ENCODE measurements around the gene EPHB1.

The EPHB1 gene

DNA sequence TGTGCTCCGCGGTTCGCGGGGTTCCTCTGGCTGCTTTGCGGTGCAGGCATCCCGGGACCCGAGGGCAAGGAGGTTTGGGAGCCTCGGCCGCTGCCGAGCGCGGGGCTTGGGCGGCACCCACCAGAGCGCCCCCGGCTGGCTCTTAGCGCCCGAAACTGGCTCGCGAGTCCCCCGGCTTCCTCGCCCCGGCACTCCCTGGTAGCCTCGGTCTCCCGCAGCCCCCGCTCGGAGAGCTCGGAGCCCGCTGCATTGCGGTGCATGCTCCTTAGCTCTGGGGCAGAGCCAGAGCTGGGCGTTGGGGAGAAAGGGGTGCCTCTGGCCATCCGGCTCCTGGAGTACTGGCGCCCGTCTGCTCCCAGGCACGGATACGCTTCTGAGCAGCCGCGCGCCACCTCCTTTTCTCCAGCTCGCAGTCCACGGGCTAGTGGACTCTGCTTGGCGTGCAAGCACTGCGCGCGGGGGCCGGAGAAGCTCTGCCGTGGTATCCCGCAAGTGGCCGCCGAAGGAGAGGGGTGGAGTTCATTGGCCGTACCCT is 753 bp downstream of the EPHB1 start:
- H3K27ac ChIP-seq = no peak overlapping the region
- TF ChIP-seq ZFX (IDR thresholded peaks at IDR 0.05) = no peak
- TF ChIP-seq, protein P1, sequence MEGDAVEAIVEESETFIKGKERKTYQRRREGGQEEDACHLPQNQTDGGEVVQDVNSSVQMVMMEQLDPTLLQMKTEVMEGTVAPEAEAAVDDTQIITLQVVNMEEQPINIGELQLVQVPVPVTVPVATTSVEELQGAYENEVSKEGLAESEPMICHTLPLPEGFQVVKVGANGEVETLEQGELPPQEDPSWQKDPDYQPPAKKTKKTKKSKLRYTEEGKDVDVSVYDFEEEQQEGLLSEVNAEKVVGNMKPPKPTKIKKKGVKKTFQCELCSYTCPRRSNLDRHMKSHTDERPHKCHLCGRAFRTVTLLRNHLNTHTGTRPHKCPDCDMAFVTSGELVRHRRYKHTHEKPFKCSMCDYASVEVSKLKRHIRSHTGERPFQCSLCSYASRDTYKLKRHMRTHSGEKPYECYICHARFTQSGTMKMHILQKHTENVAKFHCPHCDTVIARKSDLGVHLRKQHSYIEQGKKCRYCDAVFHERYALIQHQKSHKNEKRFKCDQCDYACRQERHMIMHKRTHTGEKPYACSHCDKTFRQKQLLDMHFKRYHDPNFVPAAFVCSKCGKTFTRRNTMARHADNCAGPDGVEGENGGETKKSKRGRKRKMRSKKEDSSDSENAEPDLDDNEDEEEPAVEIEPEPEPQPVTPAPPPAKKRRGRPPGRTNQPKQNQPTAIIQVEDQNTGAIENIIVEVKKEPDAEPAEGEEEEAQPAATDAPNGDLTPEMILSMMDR (conservative IDR thresholded peaks at IDR 0.05) = no peak

DNA sequence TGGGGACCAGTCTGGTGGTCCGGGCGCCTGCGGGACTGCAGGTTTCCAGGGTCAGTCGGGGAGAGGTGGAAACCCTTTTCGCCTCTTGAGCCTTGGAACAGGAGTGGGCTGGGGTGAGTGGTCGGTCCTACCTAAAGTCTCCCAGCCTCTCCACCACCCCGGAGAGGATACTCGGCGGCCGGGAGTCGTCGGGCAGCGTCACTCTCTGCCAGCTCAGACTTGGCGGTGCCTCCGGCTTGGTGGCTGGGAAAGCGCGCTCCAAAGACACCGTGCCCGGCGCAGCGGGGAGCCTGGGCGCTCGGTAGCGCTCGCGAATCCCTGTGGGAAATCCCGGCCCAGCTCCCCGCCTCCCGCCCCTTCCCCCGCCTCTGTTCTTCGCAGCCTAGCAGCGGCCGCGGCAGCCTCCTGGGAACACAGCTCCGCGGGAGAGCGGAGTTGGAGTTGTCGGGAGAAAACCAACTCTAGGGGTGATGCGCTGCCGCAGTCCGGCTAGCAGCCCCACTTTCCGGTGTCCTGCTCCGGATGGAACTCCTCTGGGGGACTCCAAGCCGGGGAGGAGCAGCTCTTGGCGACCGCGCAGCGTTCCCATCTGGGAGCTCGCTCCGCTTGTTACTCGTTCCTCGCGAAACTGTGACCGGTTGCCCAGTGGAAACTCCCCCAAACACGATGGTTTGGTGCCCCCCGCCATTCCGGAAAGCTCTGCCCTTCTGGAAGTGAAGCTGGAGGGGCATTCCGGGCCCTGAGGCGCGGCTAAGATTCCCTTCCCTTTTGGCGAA is 1.4 kb downstream of the EPHB1 start:
- TF ChIP-seq, protein P1 (conservative IDR thresholded peaks at IDR 0.05) = no peak
- no peak for TF ChIP-seq ZFX (IDR thresholded peaks at IDR 0.05)

DNA sequence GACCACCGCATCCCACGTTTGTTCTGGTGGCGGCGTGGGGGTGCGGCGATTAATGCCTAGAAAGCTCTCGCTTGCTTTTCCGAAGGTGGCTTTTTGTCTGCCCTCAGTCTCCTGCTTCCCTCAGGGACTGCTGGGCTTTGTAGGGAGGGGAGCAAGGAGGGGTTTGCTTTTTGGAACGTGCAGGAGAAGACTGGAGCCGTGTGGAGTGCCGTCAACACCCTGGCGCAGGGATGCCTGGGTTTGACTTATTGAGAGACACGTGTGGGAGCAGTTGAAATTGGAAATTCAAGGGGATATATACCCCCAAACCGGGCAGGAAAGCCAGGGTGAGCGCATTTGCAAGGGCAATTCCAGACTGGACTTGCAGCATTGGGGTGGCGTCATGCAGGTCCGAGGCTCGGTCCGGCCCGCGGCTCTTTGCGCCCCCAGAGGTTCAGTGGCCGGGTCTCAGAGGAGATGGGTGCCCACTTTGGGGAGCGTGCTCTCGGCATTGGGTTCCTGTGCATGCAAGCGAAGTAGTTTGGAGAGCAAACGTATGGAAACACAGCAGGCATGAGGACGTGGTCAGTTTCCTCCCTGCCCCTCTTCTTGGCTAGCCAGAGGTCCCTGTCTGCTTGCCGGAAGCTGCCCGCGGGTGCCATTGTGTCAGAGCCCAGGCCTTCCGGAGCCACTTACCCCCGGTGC is 2.1 kb downstream of the EPHB1 start:
- TF ChIP-seq, protein P1 (conservative IDR thresholded peaks at IDR 0.05) = no peak
- no peak for TF ChIP-seq ZFX (IDR thresholded peaks at IDR 0.05)
- no peak overlapping the region for H3K27ac ChIP-seq

More for the DNA sequence above, 1.4 kb downstream of the EPHB1 start:
- no peak overlapping the region for H3K27ac ChIP-seq

DNA sequence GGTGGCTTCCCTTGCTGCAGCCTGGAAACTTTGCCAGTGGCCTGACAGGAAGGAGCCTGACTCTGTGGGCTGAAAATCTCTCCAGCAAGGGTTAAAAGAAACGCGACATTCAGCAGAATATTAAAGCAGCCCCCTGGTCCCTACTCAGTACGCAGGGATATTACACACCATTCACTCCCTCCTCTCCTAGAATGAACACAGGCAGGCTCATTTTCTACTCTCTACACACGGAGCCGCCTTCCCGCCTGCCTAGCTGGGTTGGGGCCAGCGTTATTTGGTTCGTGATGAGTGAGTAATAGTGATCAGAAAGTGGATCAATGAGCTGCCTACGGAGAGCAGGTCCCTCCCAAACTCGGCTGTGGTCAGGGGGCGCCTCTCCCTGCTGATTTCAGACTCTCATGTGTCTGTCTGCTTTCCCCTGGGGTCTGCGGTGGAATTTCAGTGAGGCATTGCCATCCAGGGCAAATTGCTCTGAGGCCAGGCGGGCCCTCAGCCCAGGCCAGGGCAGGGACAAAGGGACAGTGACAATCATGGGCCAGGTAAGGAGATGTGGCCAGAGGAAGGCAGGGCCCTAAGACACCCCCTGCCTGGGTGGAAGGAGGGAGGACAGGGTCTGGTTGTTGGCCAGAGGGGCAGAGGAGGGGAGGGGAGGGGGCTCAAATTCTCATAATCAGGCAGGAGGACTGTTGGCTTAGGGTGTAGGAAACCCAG is 2.8 kb downstream of the EPHB1 start:
- TF ChIP-seq, protein P1 (conservative IDR thresholded peaks at IDR 0.05) = no peak
- TF ChIP-seq ZFX (IDR thresholded peaks at IDR 0.05) = no peak
- no peak overlapping the region for H3K27ac ChIP-seq

DNA sequence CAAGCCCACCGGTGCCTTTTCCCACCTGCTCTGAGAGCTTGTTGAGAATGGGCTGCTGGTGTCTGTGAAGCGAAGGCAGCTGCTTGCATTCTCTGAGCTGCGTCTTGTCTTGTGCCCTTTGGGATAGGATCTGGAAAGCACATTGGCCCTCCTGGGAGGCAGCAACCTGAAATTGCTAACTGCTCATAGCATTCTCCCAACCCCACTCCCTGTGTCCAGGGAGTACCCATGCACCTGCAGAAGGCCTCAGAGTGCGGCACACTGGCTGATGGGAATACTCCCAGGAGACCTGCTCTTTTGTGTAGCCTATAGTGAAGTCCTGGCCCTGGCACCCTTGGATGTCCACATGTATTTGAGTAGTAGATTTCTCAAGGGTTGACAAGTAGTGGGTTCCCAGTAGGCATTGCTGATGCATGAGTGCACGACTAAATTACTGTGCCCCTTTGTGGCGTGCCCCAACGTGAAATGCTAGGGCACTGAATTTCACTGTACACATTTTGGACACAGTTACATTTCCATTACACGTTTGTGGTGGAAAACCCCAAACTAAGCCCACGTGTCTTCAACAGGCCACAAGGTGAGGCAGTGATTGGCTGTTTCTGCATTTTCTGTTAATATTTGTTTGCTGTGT is 3.7 kb downstream of the EPHB1 start:
- H3K27ac ChIP-seq = no peak overlapping the region
- no peak for TF ChIP-seq ZFX (IDR thresholded peaks at IDR 0.05)
- TF ChIP-seq, protein P1 (conservative IDR thresholded peaks at IDR 0.05) = no peak

DNA sequence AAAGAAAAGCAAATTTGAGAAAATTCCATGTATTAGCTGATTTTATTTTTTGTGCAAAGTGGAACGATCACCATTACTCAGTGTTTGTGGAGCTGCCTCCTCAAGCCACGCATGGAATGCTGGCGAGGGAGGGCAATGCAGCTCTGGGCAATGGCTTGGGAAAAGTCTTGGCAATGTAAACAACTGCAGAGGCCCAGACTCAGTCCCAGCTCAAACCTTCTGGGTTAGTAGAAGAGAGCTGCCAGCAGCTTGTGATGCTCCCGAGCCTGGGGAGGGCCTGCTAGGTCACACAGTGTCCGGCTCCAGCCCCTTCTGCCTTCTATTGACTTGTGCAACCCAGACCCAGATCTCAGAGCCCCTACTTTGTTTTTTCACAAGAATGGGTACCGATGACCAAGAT is 4.3 kb downstream of the EPHB1 start:
- no peak for TF ChIP-seq ZFX (IDR thresholded peaks at IDR 0.05)
- TF ChIP-seq, protein P1 (conservative IDR thresholded peaks at IDR 0.05) = no peak
- H3K27ac ChIP-seq = no peak overlapping the region

Data from C4-2B (cell line).